A549 (cell line): ENCODE measurements around the gene MLLT10. TPM values are rescaled to one million over a fixed set of nuclear protein-coding genes. Genes with fewer than 3 reads are reported as not detected.

ENCODE experiments used
- ATAC-seq, 2 experiments: fragments of 200-7000 bp in 1 of 2; fragments of >200 bp in 1 of 2; cut with Nextera tagmentation in 1 of 2; cut with Tn5 transposase in 1 of 2; 3 replicates each; pipeline versions ENCODE4 v1.8.0 to v1.9.1; 2018 to 2020; ENCODE audit warnings: mild to moderate bottlenecking in 1 of 2, moderate library complexity in 1 of 2
- CTCF ChIA-PET: fragments of 300-600 bp; sonication (Branson Sonifier 250); formaldehyde crosslinking; extraction: SDS; loops from one replicate; lab custom pipeline; 2021; ENCODE audit warnings: antibody characterized with exemption, inconsistent platforms; lab: Yijun Ruan, JAX
- POLR2A ChIA-PET: fragments of 350-600 bp; formaldehyde crosslinking; extraction: SDS; loops from one replicate; lab custom pipeline; 2021; ENCODE audit warnings: antibody characterized with exemption, inconsistent platforms; lab: Yijun Ruan, JAX
- DNase-seq, 2 experiments: peaks; one replicate each; pipeline versions ENCODE4 v3.0.0 to v3.0.0-alpha.2; 2011 to 2016; ENCODE audit warnings: low read depth in 1 of 2, low spot score in 1 of 2
- FAIRE-seq: peaks from 2 replicates; lab custom pipeline; 2011; peaks lifted over from hg19 to GRCh38; lab: Jason Lieb, UNC
- H3K27ac ChIP-seq, 2 experiments: fragments of >200 bp; sonication (Bioruptor Twin); formaldehyde crosslinking; 3 replicates each; pipeline ENCODE4 v1.5.1; 2016 to 2017
- H3K4me1 ChIP-seq: fragments of >200 bp; sonication (Bioruptor Twin); formaldehyde crosslinking; 3 replicates; pipeline ENCODE4 v1.6.1; 2016
- H3K4me2 ChIP-seq: fragments of >200 bp; sonication (Bioruptor Twin); formaldehyde crosslinking; 3 replicates; pipeline ENCODE4 v1.6.1; 2016
- H3K4me3 ChIP-seq: fragments of >200 bp; sonication (Bioruptor Twin); formaldehyde crosslinking; 3 replicates; pipeline ENCODE4 v1.5.1; 2016
- H3K9me3 ChIP-seq: fragments of >200 bp; sonication (Bioruptor Twin); formaldehyde crosslinking; 3 replicates; pipeline ENCODE4 v1.6.1; 2016
- CBX8 ChIP-seq: fragments of 200-600 bp; sonication (generic); IDR thresholded peaks from 2 replicates; pipeline ENCODE4 v1.6.1; 2016
- CEBPB ChIP-seq, 2 experiments: fragments of >200 bp in 1 of 2; sonication (Bioruptor Twin) in 1 of 2; formaldehyde crosslinking in 1 of 2; IDR thresholded peaks; 2 replicates each; pipeline ENCODE4 v1.6.1; 2012 to 2016
- CHD4 ChIP-seq: fragments of 200-600 bp; sonication (generic); IDR thresholded peaks from 2 replicates; pipeline ENCODE4 v1.6.1; 2016; ENCODE audit warnings: antibody characterized with exemption, mild to moderate bottlenecking, borderline replicate concordance
- EHF ChIP-seq: fragments of 250-450 bp; sonication (Bioruptor Pico); IDR thresholded peaks from 2 replicates; pipeline ENCODE4 v1.5.0; 2020; ENCODE audit warnings: mild to moderate bottlenecking
- ESRRA ChIP-seq: fragments of 150-350 bp; IDR thresholded peaks from 2 replicates; pipeline ENCODE4 v1.6.1; 2014; ENCODE audit warnings: mild to moderate bottlenecking, low read length, borderline replicate concordance
- HDAC2 ChIP-seq: fragments of 200-600 bp; sonication (generic); IDR thresholded peaks from 2 replicates; pipeline ENCODE4 v1.6.1; 2016
- HEYL ChIP-seq: fragments of 250-450 bp; sonication (Bioruptor Pico); IDR thresholded peaks from 2 replicates; pipeline ENCODE4 v1.8.0; 2021; ENCODE audit warnings: mild to moderate bottlenecking, moderate library complexity
- HOXA7 ChIP-seq: fragments of 250-450 bp; sonication (Bioruptor Pico); IDR thresholded peaks from 2 replicates; pipeline ENCODE4 v1.5.0; 2020; ENCODE audit warnings: mild to moderate bottlenecking, moderate library complexity
- JUNB ChIP-seq: fragments of >200 bp; sonication (Bioruptor Twin); formaldehyde crosslinking; IDR thresholded peaks from 2 replicates; pipeline ENCODE4 v1.6.1; 2016
- KDM5A ChIP-seq: fragments of 200-600 bp; sonication (generic); IDR thresholded peaks from 2 replicates; pipeline ENCODE4 v1.6.1; 2016; ENCODE audit warnings: antibody characterized with exemption, mild to moderate bottlenecking
- MAFK ChIP-seq: fragments of 450-650 bp; IDR thresholded peaks from 2 replicates; pipeline ENCODE4 v1.6.1; 2014; ENCODE audit not compliant: partially characterized antibody
- MYC ChIP-seq: IDR thresholded peaks from 2 replicates; pipeline ENCODE4 v1.6.1; 2012; ENCODE audit warnings: mild to moderate bottlenecking, inconsistent platforms, low read length, improper control_type of control experiment, borderline replicate concordance
- POLR2A ChIP-seq: IDR thresholded peaks from 2 replicates; pipeline ENCODE4 v1.6.1; 2012; ENCODE audit warnings: mild to moderate bottlenecking, low read length
- RAD21 ChIP-seq, 2 experiments: fragments of >200 bp in 1 of 2; sonication (Bioruptor Twin) in 1 of 2; formaldehyde crosslinking in 1 of 2; IDR thresholded peaks in 1 of 2; conservative IDR thresholded peaks in 1 of 2; 2 replicates in 1 of 2; 3 replicates in 1 of 2; pipeline ENCODE4 v1.6.1; 2012 to 2018; ENCODE audit warnings: inconsistent platforms in 1 of 2
- RARB ChIP-seq: fragments of 250-450 bp; sonication (Bioruptor Pico); IDR thresholded peaks from 2 replicates; pipeline ENCODE4 v1.8.0; 2021; ENCODE audit warnings: mild to moderate bottlenecking, moderate library complexity
- SMC3 ChIP-seq: fragments of >200 bp; sonication (Bioruptor Twin); formaldehyde crosslinking; IDR thresholded peaks from 3 replicates; pipeline ENCODE4 v1.6.1; 2018; ENCODE audit warnings: inconsistent platforms
- TFCP2L1 ChIP-seq: fragments of 250-450 bp; sonication (Bioruptor Pico); IDR thresholded peaks from 2 replicates; pipeline ENCODE4 v1.5.0; 2021; ENCODE audit warnings: mild to moderate bottlenecking
- ZC3H11A ChIP-seq: fragments of 450-650 bp; IDR thresholded peaks from 2 replicates; pipeline ENCODE4 v1.6.1; 2014; ENCODE audit warnings: antibody characterized with exemption, mild to moderate bottlenecking
- WGBS: methylation state at CpG from one replicate; pipeline ENCODE4 v1.1.6; 2017; ENCODE audit errors: missing lambda C conversion rate; 5-methylcytosine and 5-hydroxymethylcytosine counted together
- polyA plus RNA-seq, 4 experiments: library from polyadenylated mRNA; depleted of rRNA in 3 of 4; stranded (reverse); fragments of >200 nt; fragmentation: RNase III in 1 of 4; extraction: RNeasy Plus Mini Kit Qiagen cat#74134 plus additional on column Dnase treatment in 1 of 4; gene quantifications; 2 replicates in 3 of 4; 3 replicates in 1 of 4; pipeline ENCODE4 v1.2.3, GENCODE V29; 2011 to 2017
- TF ChIP-seq, protein P1 (sequence below): fragments of 250-450 bp; sonication (Bioruptor Pico); IDR thresholded peaks from 2 replicates; pipeline ENCODE4 v1.5.0; 2020; ENCODE audit warnings: low read depth, mild to moderate bottlenecking, moderate library complexity
- TF ChIP-seq, protein P2 (sequence below): fragments of 200-600 bp; sonication (generic); IDR thresholded peaks from 2 replicates; pipeline ENCODE4 v1.6.1; 2016; ENCODE audit warnings: antibody characterized with exemption, mild to moderate bottlenecking, moderate library complexity
- TF ChIP-seq, protein P3 (sequence below): fragments of 250-450 bp; sonication (Bioruptor Pico); IDR thresholded peaks from 2 replicates; pipeline ENCODE4 v1.5.0; 2021; ENCODE audit warnings: mild to moderate bottlenecking, moderate library complexity, borderline replicate concordance
- TF ChIP-seq, protein P4 (sequence below): fragments of 450-650 bp; IDR thresholded peaks from 2 replicates; pipeline ENCODE4 v1.6.1; 2014; ENCODE audit warnings: antibody characterized with exemption
- TF ChIP-seq, protein P5 (sequence below): fragments of 150-350 bp; IDR thresholded peaks from 2 replicates; pipeline ENCODE4 v1.6.1; 2014; ENCODE audit warnings: low read depth, mild to moderate bottlenecking, low read length
- TF ChIP-seq, protein P6 (sequence below): IDR thresholded peaks from 2 replicates; pipeline ENCODE4 v1.6.1; 2012

MLLT10 gene
- polyA plus RNA-seq, 2 of the 4 experiments (the other 2 are of a cell fraction) = 41.7 to 54.1 TPM

DNA sequence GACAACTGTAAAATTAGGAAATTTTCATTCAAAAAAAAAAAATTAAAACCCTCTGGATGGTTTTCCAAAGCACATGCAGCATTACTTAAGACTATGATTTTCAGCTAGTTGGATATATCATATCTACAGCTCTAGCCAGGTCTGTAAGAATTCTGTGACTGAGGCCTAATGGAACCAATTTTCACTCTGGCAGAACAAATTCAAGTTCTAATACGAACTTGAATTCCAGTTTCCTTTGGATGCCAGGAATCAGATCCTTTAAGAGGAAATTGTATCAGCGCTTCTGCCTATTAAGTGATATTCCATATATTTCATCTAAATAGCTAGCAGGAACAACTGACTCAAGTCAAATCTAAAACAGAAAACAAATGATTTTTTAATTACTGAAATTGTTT lies 43.3 kb upstream of the MLLT10 start:
- ChIA-PET CTCF (interaction anchor here (0.6 to 9.4 kb wide), 2 partner anchors 68 to 212 kb away, joined by 3 to 97 read pairs; no protein-coding TSS in a partner anchor), POLR2A (no interaction called here)
- no peak for ATAC-seq
- Histone ChIP-seq H3K9me3 (no peaks in the 10 kb centered on the region), H3K27ac (0 out of 6 replicates have a peak overlapping the region, but pooled peaks of 1 of the 2 experiments have one; percentile 6), H3K4me2 (no peak overlapping the region), H3K4me1 (peaks cover 59% of the 10 kb centered on the region), H3K4me3 (no peak overlapping the region)
- DNase-seq = no peak
- no peak for FAIRE-seq
- 91% methylated on average over 2 of the region's 2 CpGs for WGBS
- TF ChIP-seq POLR2A (no peak), RAD21 (conservative IDR thresholded peaks at IDR 0.05 in 1 of 2, IDR thresholded peaks at IDR 0.05 in 1 of 2) (no peak), CBX8 (no peak), MAFK (no peak), TFCP2L1 (CRISPR knock-in tag) (no peak)
- TF ChIP-seq, protein P1, sequence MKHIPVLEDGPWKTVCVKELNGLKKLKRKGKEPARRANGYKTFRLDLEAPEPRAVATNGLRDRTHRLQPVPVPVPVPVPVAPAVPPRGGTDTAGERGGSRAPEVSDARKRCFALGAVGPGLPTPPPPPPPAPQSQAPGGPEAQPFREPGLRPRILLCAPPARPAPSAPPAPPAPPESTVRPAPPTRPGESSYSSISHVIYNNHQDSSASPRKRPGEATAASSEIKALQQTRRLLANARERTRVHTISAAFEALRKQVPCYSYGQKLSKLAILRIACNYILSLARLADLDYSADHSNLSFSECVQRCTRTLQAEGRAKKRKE (CRISPR knock-in tag) = no peak

DNA sequence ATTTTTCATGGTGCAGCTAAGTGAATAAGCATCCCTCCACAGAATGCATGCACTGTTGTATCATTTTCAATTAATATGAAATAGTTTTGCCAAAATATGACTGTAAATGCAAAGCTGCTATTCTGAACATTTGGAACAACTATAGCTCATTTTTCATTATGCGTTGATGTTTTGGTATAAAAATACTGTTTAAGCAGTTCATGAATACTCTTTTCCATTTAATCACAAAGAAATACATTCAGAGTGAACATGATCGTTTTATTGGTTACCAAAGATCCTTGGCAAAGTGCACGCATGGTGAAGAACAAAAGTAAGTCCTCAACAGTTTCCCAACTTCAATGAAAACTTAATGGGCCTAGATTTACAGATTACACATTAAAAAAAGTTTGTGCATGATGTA lies 41.6 kb upstream of the MLLT10 start:
- Histone ChIP-seq H3K4me1 (peaks cover 59% of the 10 kb centered on the region), H3K9me3 (no peaks in the 10 kb centered on the region), H3K27ac (peak overlapping the region; percentile 13 to 99; a peak in 4 of 6 replicates), H3K4me2 (peak overlapping the region; percentile 93; the same call in 2 of the 3 replicates), H3K4me3 (no peak overlapping the region)
- POLR2A ChIA-PET = interaction anchor here (0.6 to 5.2 kb wide), 3 partner anchors 18 to 214 kb away, joined by 3 to 27 read pairs (median 4); no protein-coding TSS in a partner anchor
- peak; percentile 46 for FAIRE-seq
- no peak for DNase-seq
- no peak for ATAC-seq
- TF ChIP-seq CEBPB (IDR thresholded peaks at IDR 0.05) = no peak
- no peak for TF ChIP-seq RARB (CRISPR knock-in tag)
- CTCF ChIA-PET = interaction anchor here (1.0 to 9.4 kb wide), 2 partner anchors 199 to 214 kb away, joined by 3 to 97 read pairs; no protein-coding TSS in a partner anchor
- WGBS = 87% methylated on average over 3 of the region's 3 CpGs

DNA sequence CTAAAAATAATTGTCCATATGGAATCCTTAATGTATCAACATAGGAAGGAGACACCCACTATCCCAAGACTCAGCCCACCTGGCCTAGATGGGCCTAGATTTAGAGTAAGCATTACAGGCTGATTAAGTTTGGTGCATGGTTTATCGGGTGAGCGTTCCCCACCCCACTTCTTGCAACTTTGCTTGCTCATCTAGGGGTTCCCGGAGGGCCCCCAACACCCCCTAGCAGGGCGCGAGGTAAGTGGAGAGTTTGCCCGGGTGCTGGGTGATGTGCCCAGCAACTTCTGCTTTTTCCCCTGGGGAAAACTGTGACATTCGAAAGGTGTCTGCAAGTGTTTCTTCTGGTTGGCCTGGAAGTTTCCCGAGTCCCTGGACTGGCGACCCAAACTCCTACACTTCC lies 40.2 kb upstream of the MLLT10 start:
- 94% methylated on average over 9 of the region's 9 CpGs for WGBS
- H3K4me1 ChIP-seq = peaks cover 56% of the 10 kb centered on the region
- H3K4me2 ChIP-seq = peak overlapping the region; percentile 93
- ChIA-PET CTCF (interaction anchor here (0.7 to 9.4 kb wide), 21 partner anchors 8 to 643 kb away, joined by 3 to 97 read pairs (median 4); partner anchors contain the start of gene MLLT10), POLR2A (interaction anchor here (0.6 to 5.2 kb wide), 5 partner anchors 56 to 326 kb away, joined by 3 to 27 read pairs (median 3); no protein-coding TSS in a partner anchor)
- no peak for DNase-seq
- peak overlapping the region; percentile 93 to 99 for H3K27ac ChIP-seq
- no peaks in the 10 kb centered on the region for H3K9me3 ChIP-seq
- H3K4me3 ChIP-seq = 0 out of 3 replicates have a peak overlapping the region, but pooled peaks have one; percentile 77
- TF ChIP-seq CHD4 (no peak), SMC3 (no peak), EHF (no peak), MAFK (no peak), ESRRA (no peak), HEYL (no peak), HDAC2 (no peak), ZC3H11A (no peak), MYC (no peak), HOXA7 (CRISPR knock-in tag) (no peak), KDM5A (no peak), JUNB (no peak)
- TF ChIP-seq, protein P2, sequence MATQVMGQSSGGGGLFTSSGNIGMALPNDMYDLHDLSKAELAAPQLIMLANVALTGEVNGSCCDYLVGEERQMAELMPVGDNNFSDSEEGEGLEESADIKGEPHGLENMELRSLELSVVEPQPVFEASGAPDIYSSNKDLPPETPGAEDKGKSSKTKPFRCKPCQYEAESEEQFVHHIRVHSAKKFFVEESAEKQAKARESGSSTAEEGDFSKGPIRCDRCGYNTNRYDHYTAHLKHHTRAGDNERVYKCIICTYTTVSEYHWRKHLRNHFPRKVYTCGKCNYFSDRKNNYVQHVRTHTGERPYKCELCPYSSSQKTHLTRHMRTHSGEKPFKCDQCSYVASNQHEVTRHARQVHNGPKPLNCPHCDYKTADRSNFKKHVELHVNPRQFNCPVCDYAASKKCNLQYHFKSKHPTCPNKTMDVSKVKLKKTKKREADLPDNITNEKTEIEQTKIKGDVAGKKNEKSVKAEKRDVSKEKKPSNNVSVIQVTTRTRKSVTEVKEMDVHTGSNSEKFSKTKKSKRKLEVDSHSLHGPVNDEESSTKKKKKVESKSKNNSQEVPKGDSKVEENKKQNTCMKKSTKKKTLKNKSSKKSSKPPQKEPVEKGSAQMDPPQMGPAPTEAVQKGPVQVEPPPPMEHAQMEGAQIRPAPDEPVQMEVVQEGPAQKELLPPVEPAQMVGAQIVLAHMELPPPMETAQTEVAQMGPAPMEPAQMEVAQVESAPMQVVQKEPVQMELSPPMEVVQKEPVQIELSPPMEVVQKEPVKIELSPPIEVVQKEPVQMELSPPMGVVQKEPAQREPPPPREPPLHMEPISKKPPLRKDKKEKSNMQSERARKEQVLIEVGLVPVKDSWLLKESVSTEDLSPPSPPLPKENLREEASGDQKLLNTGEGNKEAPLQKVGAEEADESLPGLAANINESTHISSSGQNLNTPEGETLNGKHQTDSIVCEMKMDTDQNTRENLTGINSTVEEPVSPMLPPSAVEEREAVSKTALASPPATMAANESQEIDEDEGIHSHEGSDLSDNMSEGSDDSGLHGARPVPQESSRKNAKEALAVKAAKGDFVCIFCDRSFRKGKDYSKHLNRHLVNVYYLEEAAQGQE = no peak
- TF ChIP-seq, protein P3, sequence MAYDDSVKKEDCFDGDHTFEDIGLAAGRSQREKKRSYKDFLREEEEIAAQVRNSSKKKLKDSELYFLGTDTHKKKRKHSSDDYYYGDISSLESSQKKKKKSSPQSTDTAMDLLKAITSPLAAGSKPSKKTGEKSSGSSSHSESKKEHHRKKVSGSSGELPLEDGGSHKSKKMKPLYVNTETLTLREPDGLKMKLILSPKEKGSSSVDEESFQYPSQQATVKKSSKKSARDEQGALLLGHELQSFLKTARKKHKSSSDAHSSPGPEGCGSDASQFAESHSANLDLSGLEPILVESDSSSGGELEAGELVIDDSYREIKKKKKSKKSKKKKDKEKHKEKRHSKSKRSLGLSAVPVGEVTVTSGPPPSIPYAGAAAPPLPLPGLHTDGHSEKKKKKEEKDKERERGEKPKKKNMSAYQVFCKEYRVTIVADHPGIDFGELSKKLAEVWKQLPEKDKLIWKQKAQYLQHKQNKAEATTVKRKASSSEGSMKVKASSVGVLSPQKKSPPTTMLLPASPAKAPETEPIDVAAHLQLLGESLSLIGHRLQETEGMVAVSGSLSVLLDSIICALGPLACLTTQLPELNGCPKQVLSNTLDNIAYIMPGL (CRISPR knock-in tag) = no peak
- TF ChIP-seq, protein P4, sequence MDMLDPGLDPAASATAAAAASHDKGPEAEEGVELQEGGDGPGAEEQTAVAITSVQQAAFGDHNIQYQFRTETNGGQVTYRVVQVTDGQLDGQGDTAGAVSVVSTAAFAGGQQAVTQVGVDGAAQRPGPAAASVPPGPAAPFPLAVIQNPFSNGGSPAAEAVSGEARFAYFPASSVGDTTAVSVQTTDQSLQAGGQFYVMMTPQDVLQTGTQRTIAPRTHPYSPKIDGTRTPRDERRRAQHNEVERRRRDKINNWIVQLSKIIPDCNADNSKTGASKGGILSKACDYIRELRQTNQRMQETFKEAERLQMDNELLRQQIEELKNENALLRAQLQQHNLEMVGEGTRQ = no peak
- TF ChIP-seq, protein P5, sequence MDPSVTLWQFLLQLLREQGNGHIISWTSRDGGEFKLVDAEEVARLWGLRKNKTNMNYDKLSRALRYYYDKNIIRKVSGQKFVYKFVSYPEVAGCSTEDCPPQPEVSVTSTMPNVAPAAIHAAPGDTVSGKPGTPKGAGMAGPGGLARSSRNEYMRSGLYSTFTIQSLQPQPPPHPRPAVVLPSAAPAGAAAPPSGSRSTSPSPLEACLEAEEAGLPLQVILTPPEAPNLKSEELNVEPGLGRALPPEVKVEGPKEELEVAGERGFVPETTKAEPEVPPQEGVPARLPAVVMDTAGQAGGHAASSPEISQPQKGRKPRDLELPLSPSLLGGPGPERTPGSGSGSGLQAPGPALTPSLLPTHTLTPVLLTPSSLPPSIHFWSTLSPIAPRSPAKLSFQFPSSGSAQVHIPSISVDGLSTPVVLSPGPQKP = no peak
- TF ChIP-seq, protein P6, sequence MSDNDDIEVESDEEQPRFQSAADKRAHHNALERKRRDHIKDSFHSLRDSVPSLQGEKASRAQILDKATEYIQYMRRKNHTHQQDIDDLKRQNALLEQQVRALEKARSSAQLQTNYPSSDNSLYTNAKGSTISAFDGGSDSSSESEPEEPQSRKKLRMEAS = no peak
- no peak for ATAC-seq
- FAIRE-seq = no peak
